Measurements from ENCODE around the gene KCTD6. TPM values are rescaled to one million over a fixed set of nuclear protein-coding genes. Genes with fewer than 3 reads are reported as not detected.
A peak's percentile ranks its signal among the peaks of the same experiment; 100 is the strongest.

Gene KCTD6
- total and polyA plus RNA-seq, 2 of the 8 experiments (the other 6 are each of a cell fraction or from before 2014, with no cell fraction given) = 17.4 to 21.4 TPM

GRCh38 chr3:58494107-58494506 is 2.2 kb downstream of the KCTD6 start:
- no peak overlapping the region for H4K5ac ChIP-seq (ENCODE audit: insufficient read length, low read depth, low read length)
- peak overlapping the region; percentile 72 to 84; a peak in 3 of 4 replicates for H3K4me2 ChIP-seq (ENCODE audit: insufficient read depth in 1 of 2, low read depth in 2 of 2, low read length in 2 of 2)
- no peak overlapping the region for H3K9ac ChIP-seq (replicated peaks in 1 of 4; ENCODE audit: extremely low read depth in 1 of 4, low read depth in 3 of 4, low read length in 3 of 4)
- no peak overlapping the region for H4K8ac ChIP-seq (ENCODE audit: extremely low read depth, insufficient read depth, low read length)
- H4K91ac ChIP-seq (replicated peaks; ENCODE audit: insufficient read length, low read length) = no peak overlapping the region
- no peak overlapping the region for H3K18ac ChIP-seq (ENCODE audit: extremely low read depth, low read length)
- WGBS, 2 experiments (ENCODE audit: extremely low coverage in 1 of 2, insufficient coverage in 1 of 2, insufficient read length in 1 of 2, insufficient replicate concordance in 2 of 2, low coverage in 1 of 2, low lambda C conversion rate in 2 of 2, missing lambda C conversion rate in 1 of 2) = 51% methylated on average over 3 of the region's 3 CpGs; no CpG with 5 or more reads in 1 of the 2 experiments
- H2BK15ac ChIP-seq (ENCODE audit: low read length) = no peak overlapping the region
- no peak overlapping the region for H2AFZ ChIP-seq (ENCODE audit: low read length)
- POLR2A ChIA-PET (ENCODE audit: partially characterized antibody) = interaction anchor here (1.1 to 1.8 kb wide), 5 partner anchors 10 to 144 kb away, joined by 3 to 4 read pairs (median 3); no protein-coding TSS in a partner anchor
- DNase-seq (ENCODE audit: low read depth in 1 of 2, low spot score in 2 of 2) (no peak), FAIRE-seq (no peak)
- H3K14ac ChIP-seq (ENCODE audit: insufficient read length) = no peak overlapping the region
- peaks cover 9 to 23% (median 10%) of the 10 kb centered on the region in 4 experiments for H3K4me1 ChIP-seq (replicated peaks in 1 of 4; ENCODE audit: control insufficient read depth in 3 of 4, insufficient read depth in 4 of 4, low read length in 3 of 4)
- no peak overlapping the region for H3K4ac ChIP-seq (replicated peaks; ENCODE audit: insufficient read length, low read depth, low read length)
- H3K56ac ChIP-seq (replicated peaks; ENCODE audit: insufficient read length, low read depth, low read length) = no peak overlapping the region
- no peak overlapping the region for H2BK20ac ChIP-seq (ENCODE audit: low read length)
- no peak overlapping the region for H2BK5ac ChIP-seq (ENCODE audit: low read depth, low read length)
- H3K4me3 ChIP-seq (ENCODE audit: extremely low read depth in 1 of 4, insufficient read depth in 2 of 4, low read depth in 3 of 4, low read length in 4 of 4) = peak overlapping the region in 1 of 4 experiments; percentile 88; a peak in 2 of 8 replicates
- peaks cover 10 to 65% of the 10 kb centered on the region in 2 experiments for H3K79me2 ChIP-seq (ENCODE audit: control insufficient read depth in 1 of 2, insufficient read depth in 2 of 2, low read length in 2 of 2)
- CTCF ChIA-PET (ENCODE audit: partially characterized antibody) = interaction anchor here (1.0 to 8.7 kb wide), 5 partner anchors 30 to 187 kb away, joined by 3 to 68 read pairs (median 7); partner anchors contain the start of gene HTD2
- H3K36me3 ChIP-seq (ENCODE audit: control insufficient read depth in 2 of 4, insufficient read depth in 4 of 4, low read length in 3 of 4) = no peaks in the 10 kb centered on the region; a peak in 2 of 8 replicates
- H3K9me3 ChIP-seq (ENCODE audit: insufficient read depth in 2 of 2, low read depth in 1 of 2, low read length in 1 of 2) = no peaks in the 10 kb centered on the region
- H2AK5ac ChIP-seq (ENCODE audit: low read depth, low read length) = no peak overlapping the region
- no peaks in the 10 kb centered on the region for H3K27me3 ChIP-seq (replicated peaks in 1 of 4; ENCODE audit: control insufficient read depth in 3 of 4, extremely low read depth in 1 of 4, insufficient read depth in 3 of 4, low read length in 3 of 4)
- peaks cover 4% of the 10 kb centered on the region; the same call in 1 of the 2 replicates for H3K23me2 ChIP-seq (ENCODE audit: low read depth, low read length)
- H2BK12ac ChIP-seq (ENCODE audit: low read depth, low read length) = no peak overlapping the region
- H2BK120ac ChIP-seq (replicated peaks; ENCODE audit: low read depth, low read length) = no peak overlapping the region
- TF ChIP-seq POLR2AphosphoS5 (IDR thresholded peaks at IDR 0.05; ENCODE audit: low read depth, low read length) = no peak
- no peak for TF ChIP-seq CHD2 (IDR thresholded peaks at IDR 0.05; ENCODE audit: low read length)
- no peak for TF ChIP-seq TEAD4 (IDR thresholded peaks at IDR 0.05; ENCODE audit: low read depth, low read length)
- TF ChIP-seq YY1 (IDR thresholded peaks at IDR 0.05; ENCODE audit: low read depth, low read length) = no peak
- no peak for TF ChIP-seq SP4 (IDR thresholded peaks at IDR 0.05; ENCODE audit: low read length)
- no peak for TF ChIP-seq PHF8 (conservative IDR thresholded peaks at IDR 0.05; ENCODE audit: low read depth, low read length)
- no peak for TF ChIP-seq SIRT6 (IDR thresholded peaks at IDR 0.05; ENCODE audit: low read length)
- no peak for TF ChIP-seq SIX5 (IDR thresholded peaks at IDR 0.05; ENCODE audit: low read depth, low read length)
- no peak for TF ChIP-seq CBX8 (IDR thresholded peaks at IDR 0.05; ENCODE audit: borderline replicate concordance, low read depth, low read length)
- TF ChIP-seq RNF2 (IDR thresholded peaks at IDR 0.05; ENCODE audit: borderline replicate concordance, low read depth, low read length, missing control alignments, poor library complexity, severe bottlenecking) = no peak
- TF ChIP-seq EGR1 (IDR thresholded peaks at IDR 0.05; ENCODE audit: borderline replicate concordance, low read depth, low read length) = no peak
- H3K79me1 ChIP-seq (ENCODE audit: low read depth, low read length) = 0 out of 2 replicates have a peak, but pooled peaks cover 2% of the 10 kb centered on the region
- H3K23ac ChIP-seq (ENCODE audit: insufficient read length) = no peak overlapping the region
- peaks cover 0 to 9% of the 10 kb centered on the region in 2 experiments for H4K20me1 ChIP-seq (replicated peaks in 1 of 2; ENCODE audit: control insufficient read depth in 1 of 2, insufficient read depth in 2 of 2, low read length in 2 of 2)
- H3K27ac ChIP-seq (ENCODE audit: low read depth, low read length) = no peak overlapping the region
